NCI-H69 (cell line): Measurements from ENCODE around the gene DYNAP.

Experiments used
- DNase-seq: peaks from one replicate; lab custom pipeline; 2025; lab: John Stamatoyannopoulos, UW

Gene DYNAP

DNA sequence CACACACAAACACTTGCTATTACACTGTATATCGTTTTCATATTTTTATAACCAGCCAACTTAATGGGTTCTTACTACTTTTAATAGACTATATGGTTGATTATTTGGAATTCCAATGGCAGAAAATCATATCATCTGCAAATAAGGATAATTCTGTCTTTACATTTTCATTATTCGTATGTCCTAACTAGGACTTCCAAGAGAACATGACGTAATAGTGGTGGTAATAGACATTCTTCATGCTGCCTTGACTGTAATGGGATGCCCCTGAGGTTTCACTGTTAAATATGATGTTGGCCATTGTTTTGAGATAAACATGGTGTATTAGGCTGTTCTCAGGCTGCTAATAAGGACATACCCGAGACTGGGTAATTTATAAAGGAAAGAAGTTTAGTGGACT, 45.2 kb downstream of the DYNAP start:
- no peak for DNase-seq

DNA sequence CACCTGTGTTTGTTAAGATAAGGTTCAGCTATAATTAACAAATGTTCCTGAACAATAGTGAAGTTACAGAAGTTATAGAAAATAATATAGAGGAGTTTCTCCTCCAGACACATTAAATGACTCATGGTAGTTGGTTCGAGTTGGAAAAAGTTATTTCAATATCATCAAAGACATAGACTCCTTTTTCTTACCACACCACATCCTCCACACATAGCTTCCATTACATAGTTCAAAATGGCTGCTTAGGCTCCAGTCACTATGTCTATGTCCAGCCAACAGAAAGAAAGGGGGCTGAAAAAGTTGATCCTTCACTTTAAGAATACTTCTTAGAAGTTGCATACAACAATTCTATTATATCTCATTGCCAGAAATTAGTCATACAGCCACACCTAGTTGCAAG, 50.7 kb downstream of the DYNAP start:
- no peak for DNase-seq

- peak; percentile 80 for DNase-seq
These were observed 56.1 kb downstream of the DYNAP start for GRCh38 chr18:54647176-54647575.
